K562 treated with DMSO at 1 percent for 48 hours (cell line): ENCODE measurements around the gene GLE1. TPM values are rescaled to one million over a fixed set of nuclear protein-coding genes. Genes with fewer than 3 reads are reported as not detected.

Experiments used
- total RNA-seq: library from RNA; unstranded; fragments of 300-600 nt; gene quantifications from 2 replicates; pipeline ENCODE4 v1.2.3, GENCODE V29; 2022; ENCODE audit warnings: low replicate concordance; ENCODE audit errors: extremely low read depth

The GLE1 gene
- total RNA-seq, result not detected in 2 replicates

GRCh38 chr9:128504485-128505413 lies at the start of gene GLE1:
TSS of gene GLE1 (plus strand) at chr9:128504719. CDS start at chr9:128504806, 87 bp downstream.

GRCh38 chr9:128455849-128456612 lies 48.5 kb upstream of the GLE1 start, which contains the start of gene ODF2:
TSS of gene ODF2 (plus strand) at chr9:128456006. CDS start at chr9:128456092, 86 bp downstream.

GRCh38 chr9:128552153-128552743 lies 47.7 kb downstream of the GLE1 start, which contains the start of gene SPTAN1:
TSS of gene SPTAN1 (plus strand) at chr9:128552587. CDS start at chr9:128566741, 14,154 bp downstream.

Other genes with a start within 250 kb of the GLE1 start
- not detected in 2 replicates for gene GOLGA2, start 228.7 kb upstream of the GLE1 start, total RNA-seq
- not detected in 2 replicates for gene SWI5, start 228.4 kb upstream of the GLE1 start, total RNA-seq
- not detected in 2 replicates for gene TRUB2, start 182.3 kb upstream of the GLE1 start, total RNA-seq
- not detected in 2 replicates for gene COQ4, start 181.9 kb upstream of the GLE1 start, total RNA-seq
- gene SLC27A4, start 164.2 kb upstream of the GLE1 start, total RNA-seq, result not detected in 2 replicates
- not detected in 2 replicates for gene URM1, start 133.3 kb upstream of the GLE1 start, total RNA-seq
- gene CERCAM, start 83.9 kb upstream of the GLE1 start, total RNA-seq, result not detected in 2 replicates
- not detected in 2 replicates for gene ODF2, start 48.7 kb upstream of the GLE1 start, total RNA-seq
- not detected in 2 replicates for gene SPTAN1, start 47.9 kb downstream of the GLE1 start, total RNA-seq
- gene DYNC2I2, start 152.1 kb downstream of the GLE1 start, total RNA-seq, result not detected in 2 replicates
- 792 TPM in 1 of 2 replicates, not detected in the other for gene SET, start 184.5 kb downstream of the GLE1 start, total RNA-seq
- not detected in 2 replicates for gene PKN3, start 197.8 kb downstream of the GLE1 start, total RNA-seq
- gene ZDHHC12, start 219.4 kb downstream of the GLE1 start, total RNA-seq, result not detected in 2 replicates